IPS-15b (cell line): ENCODE results near the gene DOCK3.
A peak's percentile ranks its signal among the peaks of the same experiment; 100 is the strongest.
"Not testable (repeated sequence)": the region's sequence is repeated elsewhere in the genome, so short reads cannot be mapped to it uniquely, and the experiment has no call there.

Experiments
- H3K27me3 ChIP-seq: one replicate; pipeline ENCODE4 v1.6.1; 2013; ENCODE audit warnings: low read length; ENCODE audit not compliant: control insufficient read depth, insufficient read depth
- H3K36me3 ChIP-seq: one replicate; pipeline ENCODE4 v1.6.1; 2013; ENCODE audit warnings: low read length; ENCODE audit not compliant: control insufficient read depth, insufficient read depth
- H3K4me1 ChIP-seq: one replicate; pipeline ENCODE4 v1.6.1; 2013; ENCODE audit warnings: mild to moderate bottlenecking, low read length; ENCODE audit not compliant: control insufficient read depth, insufficient read depth
- H3K4me3 ChIP-seq: one replicate; pipeline ENCODE4 v1.5.1; 2013; ENCODE audit warnings: low read depth, low read length
- H3K9ac ChIP-seq: one replicate; pipeline ENCODE4 v1.6.1; 2013; ENCODE audit warnings: low read depth, mild to moderate bottlenecking, low read length
- H3K9me3 ChIP-seq: one replicate; pipeline ENCODE4 v1.6.1; 2013; ENCODE audit warnings: mild to moderate bottlenecking, low read length; ENCODE audit not compliant: control insufficient read depth, insufficient read depth

DOCK3 gene

DNA sequence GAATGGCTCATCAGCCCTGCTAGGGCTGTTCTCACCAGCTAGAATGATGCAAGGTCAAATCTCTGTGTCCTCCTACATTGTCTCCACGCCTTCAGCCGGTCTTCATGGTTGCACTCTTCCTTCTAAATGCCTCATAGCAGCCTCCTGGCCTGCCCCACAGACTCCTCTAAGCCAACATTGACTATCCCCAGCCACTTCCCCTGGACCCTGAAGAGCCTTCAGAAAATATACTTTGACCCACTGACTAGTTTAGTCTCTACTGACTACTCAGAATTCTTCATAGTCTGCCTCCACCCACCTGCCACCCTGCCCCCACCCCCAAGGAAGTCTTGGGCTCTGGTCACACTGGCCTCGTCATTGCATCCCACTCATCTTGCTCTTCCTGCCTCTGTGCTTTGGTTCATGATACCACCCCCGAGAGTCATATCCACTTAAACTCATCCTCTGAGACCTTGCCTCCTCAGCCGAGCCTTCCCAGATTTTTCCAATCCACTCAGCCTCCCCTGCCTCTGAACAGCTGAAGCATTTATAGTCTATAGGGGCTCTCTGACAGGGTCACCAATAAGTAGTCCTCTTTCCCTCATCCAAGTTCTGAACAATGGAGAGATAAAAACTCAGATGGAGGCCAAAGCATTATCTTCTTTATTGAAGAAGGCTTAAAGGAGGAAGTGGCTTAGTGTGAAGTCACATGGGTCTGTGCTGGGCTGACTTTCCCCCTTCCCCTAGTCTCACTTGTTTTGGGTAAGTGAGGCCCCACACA lies 9.5 kb upstream of the DOCK3 start:
- Histone ChIP-seq H3K27me3 (no peaks in the 10 kb centered on the region), H3K4me3 (no peak overlapping the region), H3K36me3 (no peaks in the 10 kb centered on the region), H3K9me3 (no peaks in the 10 kb centered on the region), H3K9ac (no peak overlapping the region), H3K4me1 (peaks cover 4% of the 10 kb centered on the region)

DNA sequence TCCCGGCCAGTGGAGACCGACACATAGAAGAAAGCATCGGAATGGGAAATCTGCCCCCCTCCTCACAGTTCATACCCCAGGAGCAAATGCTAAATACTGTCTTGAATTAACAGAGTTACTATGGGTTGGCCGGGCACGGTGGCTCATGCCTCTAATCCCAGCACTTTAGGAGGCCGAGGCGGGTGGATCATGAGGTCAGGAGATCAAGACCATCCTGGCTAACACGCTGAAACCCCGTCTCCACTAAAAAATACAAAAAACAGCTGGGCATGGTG lies 8.9 kb upstream of the DOCK3 start:
- H3K4me3 ChIP-seq, H3K9me3 ChIP-seq, H3K4me1 ChIP-seq, H3K27me3 ChIP-seq, H3K36me3 ChIP-seq, H3K9ac ChIP-seq: not testable (repeated sequence)

DNA sequence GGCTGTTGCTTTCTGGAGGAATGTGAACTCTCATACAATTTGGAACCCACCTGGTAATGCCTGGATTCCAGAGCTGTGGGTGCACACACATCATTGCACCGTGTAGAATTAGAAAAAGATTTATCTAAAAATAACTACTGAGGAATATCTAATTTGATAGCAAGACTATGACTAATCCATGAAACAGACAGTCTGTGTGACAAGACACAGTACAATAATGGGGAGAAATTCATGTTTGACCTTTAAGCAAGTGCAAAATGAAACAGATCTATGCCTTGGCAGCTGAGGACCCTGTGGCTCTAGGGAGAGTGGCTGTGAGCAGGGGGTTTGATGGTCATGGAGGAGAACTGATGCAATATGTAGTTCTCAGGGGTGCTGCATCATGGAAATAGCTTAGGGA lies 7.9 kb upstream of the DOCK3 start:
- peaks cover 7% of the 10 kb centered on the region for H3K27me3 ChIP-seq
- H3K9me3 ChIP-seq, result no peaks in the 10 kb centered on the region
- peaks cover 4% of the 10 kb centered on the region for H3K4me1 ChIP-seq
- no peak overlapping the region for H3K4me3 ChIP-seq
- no peaks in the 10 kb centered on the region for H3K36me3 ChIP-seq
- H3K9ac ChIP-seq, result no peak overlapping the region

- peaks cover 31% of the 10 kb centered on the region for H3K27me3 ChIP-seq
- H3K36me3 ChIP-seq, result no peaks in the 10 kb centered on the region
- H3K4me3 ChIP-seq, result no peak overlapping the region
- peaks cover 4% of the 10 kb centered on the region for H3K4me1 ChIP-seq
- H3K9me3 ChIP-seq, result no peaks in the 10 kb centered on the region
- H3K9ac ChIP-seq, result no peak overlapping the region
These were observed 3.4 kb upstream of the DOCK3 start for GRCh38 chr3:50671331-50671730.

GRCh38 chr3:50672656-50673055 lies 2.1 kb upstream of the DOCK3 start:
- H3K27me3 ChIP-seq, result peaks cover 31% of the 10 kb centered on the region
- no peaks in the 10 kb centered on the region for H3K9me3 ChIP-seq
- peaks cover 4% of the 10 kb centered on the region for H3K4me1 ChIP-seq
- H3K9ac ChIP-seq, result no peak overlapping the region
- H3K36me3 ChIP-seq, result no peaks in the 10 kb centered on the region
- H3K4me3 ChIP-seq, result no peak overlapping the region

GRCh38 chr3:50673931-50674330 lies 796 bp upstream of the DOCK3 start:
- Histone ChIP-seq H3K9ac (peak overlapping the region; percentile 70), H3K9me3 (no peaks in the 10 kb centered on the region), H3K4me3 (peak overlapping the region; percentile 78), H3K27me3 (peaks cover 31% of the 10 kb centered on the region), H3K4me1 (peaks cover 4% of the 10 kb centered on the region), H3K36me3 (no peaks in the 10 kb centered on the region)

- peak overlapping the region; percentile 42 for H3K9ac ChIP-seq
- peaks cover 31% of the 10 kb centered on the region for H3K27me3 ChIP-seq
- H3K36me3 ChIP-seq, result no peaks in the 10 kb centered on the region
- H3K4me1 ChIP-seq, result peaks cover 4% of the 10 kb centered on the region
- H3K9me3 ChIP-seq, result no peaks in the 10 kb centered on the region
- peak overlapping the region; percentile 61 for H3K4me3 ChIP-seq
These were observed 678 bp downstream of the DOCK3 start for GRCh38 chr3:50675179-50676030.

- peaks cover 27% of the 10 kb centered on the region for H3K27me3 ChIP-seq
- no peaks in the 10 kb centered on the region for H3K9me3 ChIP-seq
- H3K4me3 ChIP-seq, result peak overlapping the region; percentile 61
- no peak overlapping the region for H3K9ac ChIP-seq
- peaks cover 4% of the 10 kb centered on the region for H3K4me1 ChIP-seq
- no peaks in the 10 kb centered on the region for H3K36me3 ChIP-seq
These were observed 1.4 kb downstream of the DOCK3 start for GRCh38 chr3:50676031-50676705.

- H3K27me3 ChIP-seq, result no peaks in the 10 kb centered on the region
- no peaks in the 10 kb centered on the region for H3K36me3 ChIP-seq
- H3K9me3 ChIP-seq, result no peaks in the 10 kb centered on the region
- peaks cover 6% of the 10 kb centered on the region for H3K4me1 ChIP-seq
- no peak overlapping the region for H3K9ac ChIP-seq
- no peak overlapping the region for H3K4me3 ChIP-seq
These were observed 12.5 kb downstream of the DOCK3 start for GRCh38 chr3:50687127-50687751.

DNA sequence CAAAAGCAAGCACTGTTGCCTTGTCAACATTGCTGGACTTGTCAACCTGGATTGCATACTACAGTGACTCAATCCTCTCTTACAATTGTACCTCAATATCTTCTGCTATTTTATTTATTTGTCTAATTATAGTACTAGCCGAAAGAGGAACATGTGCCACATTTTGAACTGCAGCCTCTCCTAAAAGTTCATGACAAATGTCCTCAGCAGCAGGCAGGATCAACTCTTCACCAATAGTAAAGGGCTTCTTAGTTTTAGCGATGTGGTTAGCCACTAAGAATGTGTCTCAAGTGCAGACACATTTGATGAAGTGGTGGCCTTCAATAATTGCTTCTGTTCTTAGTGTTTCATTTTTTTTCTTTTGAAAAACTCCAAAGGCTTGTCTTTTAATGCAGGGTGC lies 13.2 kb downstream of the DOCK3 start:
- Histone ChIP-seq H3K9ac (no peak overlapping the region), H3K36me3 (no peaks in the 10 kb centered on the region), H3K27me3 (no peaks in the 10 kb centered on the region), H3K9me3 (no peaks in the 10 kb centered on the region), H3K4me1 (peaks cover 6% of the 10 kb centered on the region), H3K4me3 (no peak overlapping the region)

DNA sequence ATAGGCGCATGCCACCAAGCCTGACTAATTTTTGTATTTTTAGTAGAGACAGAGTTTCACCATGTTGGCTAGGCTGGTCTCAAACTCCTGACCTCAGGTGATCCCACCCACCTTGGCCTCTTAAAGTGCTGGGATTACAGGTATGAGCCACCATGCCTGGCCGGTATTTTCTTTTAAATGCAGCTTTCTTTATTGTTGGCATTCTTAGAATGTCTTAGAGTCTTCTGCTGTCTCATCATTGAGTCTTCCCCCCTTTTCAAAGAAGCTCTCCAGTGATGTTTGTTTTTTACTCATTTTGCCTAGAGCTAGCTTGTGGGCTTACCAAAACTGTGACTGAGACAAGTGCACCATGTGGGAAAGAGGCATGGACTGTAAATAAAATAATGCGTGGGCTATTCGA lies 13.9 kb downstream of the DOCK3 start:
- not testable (repeated sequence) for H3K36me3 ChIP-seq, H3K4me3 ChIP-seq, H3K9me3 ChIP-seq, H3K27me3 ChIP-seq, H3K4me1 ChIP-seq, H3K9ac ChIP-seq
